T-helper 1 cell treated with Interleukin-12 subunit alpha and Interleukin-12 subunit beta and Interleukin-4 antibody, amounts not matched to agents 30 μg/mL and 1 μg/mL, for 36 hours (primary cell): ENCODE measurements around the gene STK24.
A peak's percentile ranks its signal among the peaks of the same experiment; 100 is the strongest.

ENCODE experiments used
- H3K27ac Mint-ChIP-seq: one replicate; pipeline ENCODE4 v1.8.0; 2021; ENCODE audit warnings: mild to moderate bottlenecking, mixed read lengths
- H3K27me3 Mint-ChIP-seq: one replicate; pipeline ENCODE4 v1.8.0; 2021; ENCODE audit warnings: low read depth, mixed read lengths
- H3K36me3 Mint-ChIP-seq: one replicate; pipeline ENCODE4 v1.8.0; 2021; ENCODE audit warnings: low read depth, mixed read lengths
- H3K4me1 Mint-ChIP-seq: one replicate; pipeline ENCODE4 v1.8.0; 2021; ENCODE audit warnings: low read depth, mixed read lengths
- H3K4me3 Mint-ChIP-seq: one replicate; pipeline ENCODE4 v1.8.0; 2021; ENCODE audit warnings: mild to moderate bottlenecking, moderate library complexity, mixed read lengths
- H3K9me3 Mint-ChIP-seq: one replicate; pipeline ENCODE4 v1.8.0; 2021; ENCODE audit warnings: mixed read lengths

Gene STK24

DNA sequence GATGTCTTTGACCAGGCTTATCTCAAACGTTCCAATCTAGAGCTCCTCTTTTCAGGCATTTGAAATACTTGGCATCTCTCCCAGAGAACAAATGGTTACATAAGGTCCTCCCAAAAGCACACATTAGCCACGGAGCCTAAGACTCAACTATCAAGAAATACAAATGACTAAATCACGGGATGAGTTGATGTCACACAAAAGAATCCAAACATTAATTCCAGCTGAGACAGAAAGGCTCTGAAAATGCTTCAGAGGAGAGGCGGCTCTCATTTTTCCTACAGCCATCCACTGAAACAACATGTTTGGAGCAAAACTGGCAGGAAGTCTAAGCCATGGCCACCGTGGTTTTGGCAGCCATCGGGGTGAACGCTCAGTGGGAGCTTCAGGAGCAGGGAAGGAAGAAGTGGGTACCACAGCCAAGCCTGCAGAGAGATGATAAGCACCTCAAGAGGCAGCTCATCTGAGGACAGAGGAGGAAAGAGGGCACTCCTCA is 122.5 kb downstream of the STK24 start:
- Mint-ChIP-seq H3K27me3 (no peaks in the 10 kb centered on the region), H3K4me1 (peaks cover 16% of the 10 kb centered on the region), H3K36me3 (peaks cover 23% of the 10 kb centered on the region), H3K27ac (no peak overlapping the region), H3K9me3 (no peaks in the 10 kb centered on the region), H3K4me3 (no peak overlapping the region)

DNA sequence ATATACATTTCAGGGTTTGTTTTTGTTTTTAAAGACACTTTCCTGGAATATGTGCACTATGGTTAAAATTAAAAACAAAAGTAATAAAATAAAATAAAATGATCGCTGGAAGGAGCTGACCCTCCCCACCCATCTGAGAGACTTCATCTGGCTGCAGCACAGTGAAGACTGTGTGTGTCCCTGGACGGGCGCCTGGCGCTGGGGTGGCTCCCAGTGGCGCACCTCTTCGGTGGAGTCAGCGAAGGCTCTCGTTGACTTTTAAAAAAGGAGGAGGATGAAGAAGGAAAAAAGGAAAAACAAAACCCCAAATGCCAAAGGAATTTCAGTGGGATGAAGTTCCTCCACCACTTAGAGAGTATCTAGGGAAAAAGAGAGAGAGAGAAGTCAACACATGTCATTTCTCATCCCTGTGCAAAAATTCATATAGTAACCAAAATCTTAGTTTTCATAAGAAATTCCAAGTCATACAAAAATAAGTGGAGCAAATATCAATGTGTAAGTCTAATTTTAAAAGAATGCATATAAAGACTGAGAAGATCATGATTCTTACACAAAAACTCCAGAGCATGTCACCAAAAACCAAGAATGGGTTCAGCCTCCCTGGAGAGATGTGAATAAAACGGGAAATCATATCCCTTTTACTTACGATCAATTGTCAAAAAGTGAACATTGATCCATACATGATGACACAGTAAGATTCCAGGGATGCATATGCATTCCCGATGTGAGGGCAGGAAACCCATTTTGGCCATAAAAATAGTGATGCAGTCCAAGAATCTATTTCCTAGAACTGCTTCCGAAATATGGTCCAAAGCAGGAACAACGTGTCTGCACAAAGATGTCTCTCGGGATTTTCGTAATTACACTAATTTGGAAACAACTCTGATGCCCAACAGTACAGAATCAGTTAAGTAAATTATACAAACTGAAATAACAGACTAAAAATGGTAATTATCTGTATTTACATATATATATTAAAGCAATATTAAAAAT is 123.8 kb downstream of the STK24 start:
- Mint-ChIP-seq H3K36me3 (peaks cover 27% of the 10 kb centered on the region), H3K4me3 (no peak overlapping the region), H3K9me3 (no peaks in the 10 kb centered on the region), H3K27me3 (no peaks in the 10 kb centered on the region), H3K27ac (no peak overlapping the region), H3K4me1 (peaks cover 16% of the 10 kb centered on the region)

DNA sequence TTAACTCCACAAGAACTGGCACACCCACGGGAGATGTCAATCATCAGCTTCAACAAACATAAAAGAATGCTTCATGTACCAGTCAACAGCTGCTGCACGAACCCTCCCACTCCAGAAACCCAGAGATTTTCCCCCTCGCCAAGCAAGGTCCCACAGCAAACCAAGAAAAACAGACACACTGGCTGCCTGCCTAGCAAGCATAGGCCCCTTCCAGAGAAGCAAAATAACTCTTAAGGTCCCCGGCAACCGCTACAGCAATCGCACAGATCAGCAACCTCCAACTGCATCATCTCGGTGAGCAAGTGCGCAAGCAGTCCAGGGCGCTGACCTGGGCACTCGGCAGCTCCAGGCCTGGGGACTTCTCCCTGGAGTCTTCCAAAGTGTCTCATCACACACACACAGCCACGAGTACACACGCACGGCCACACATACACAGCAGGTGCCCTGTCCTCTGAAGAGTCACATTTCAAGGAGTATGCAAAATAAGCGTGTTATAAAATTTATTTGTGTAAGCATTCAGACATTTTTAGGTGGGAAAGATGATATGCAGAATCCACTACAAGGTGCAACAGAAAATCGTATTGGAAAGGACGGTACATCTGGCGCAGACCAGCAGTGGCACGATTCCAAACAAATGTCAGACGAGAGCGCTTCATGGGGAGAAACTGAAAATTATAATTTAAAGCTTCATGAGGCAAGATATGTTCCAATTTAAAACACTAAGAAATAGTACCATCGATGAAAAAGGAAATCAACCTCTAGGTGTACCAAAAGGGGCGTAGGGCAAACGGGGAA is 125.0 kb downstream of the STK24 start:
- H3K4me3 Mint-ChIP-seq, result no peak overlapping the region
- peaks cover 16% of the 10 kb centered on the region for H3K4me1 Mint-ChIP-seq
- H3K36me3 Mint-ChIP-seq, result peaks cover 31% of the 10 kb centered on the region
- no peaks in the 10 kb centered on the region for H3K27me3 Mint-ChIP-seq
- H3K27ac Mint-ChIP-seq, result peak overlapping the region; percentile 3
- no peaks in the 10 kb centered on the region for H3K9me3 Mint-ChIP-seq

DNA sequence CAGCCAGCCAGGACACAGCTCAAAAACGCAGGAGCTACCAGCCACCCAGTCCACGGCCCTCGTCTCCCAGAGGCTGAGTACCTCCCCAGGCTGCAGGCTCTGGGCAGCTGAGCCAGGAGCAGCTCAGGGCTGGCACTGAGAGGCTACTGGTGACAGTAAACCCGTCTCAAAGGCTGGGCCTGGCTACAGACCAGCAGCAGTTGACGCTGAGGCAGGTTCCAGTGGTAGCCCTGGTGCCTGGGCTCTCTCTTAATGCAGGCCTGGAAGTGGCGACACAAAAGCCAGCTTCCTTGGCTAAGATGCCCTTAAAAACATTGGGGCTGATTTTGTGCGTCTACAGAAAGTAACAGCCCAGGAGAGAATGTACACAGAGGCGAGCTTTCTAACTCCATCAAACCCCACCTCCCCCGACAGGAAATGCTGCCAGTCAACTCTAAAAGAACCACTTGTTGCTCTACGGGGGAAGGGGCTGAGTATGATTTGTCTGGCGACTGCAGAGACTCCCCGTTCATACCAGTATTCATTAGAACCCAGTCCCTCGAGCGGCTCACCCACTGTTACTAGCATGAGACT is 126.3 kb downstream of the STK24 start:
- H3K9me3 Mint-ChIP-seq, result no peaks in the 10 kb centered on the region
- no peaks in the 10 kb centered on the region for H3K27me3 Mint-ChIP-seq
- H3K4me3 Mint-ChIP-seq, result no peak overlapping the region
- peaks cover 28% of the 10 kb centered on the region for H3K36me3 Mint-ChIP-seq
- H3K4me1 Mint-ChIP-seq, result peaks cover 14% of the 10 kb centered on the region
- H3K27ac Mint-ChIP-seq, result peak overlapping the region; percentile 27

DNA sequence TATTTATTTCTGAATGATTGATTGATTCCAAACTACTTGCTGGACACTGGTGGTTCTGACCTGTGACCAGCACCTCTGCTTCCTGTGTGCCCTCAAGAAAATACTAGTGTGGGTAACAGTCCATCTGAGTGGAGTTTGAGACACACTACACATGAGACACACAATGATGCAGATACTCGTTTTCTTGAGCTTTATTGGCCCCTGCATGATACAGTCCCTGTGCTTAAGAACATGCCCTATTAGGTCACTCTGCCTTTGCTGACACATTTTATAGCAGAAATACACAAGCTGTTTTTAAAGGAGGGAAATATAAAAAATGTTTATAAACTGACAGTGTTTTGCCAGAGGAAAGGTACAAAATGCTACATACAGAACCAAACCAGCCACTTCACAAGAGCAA is 126.9 kb downstream of the STK24 start:
- Mint-ChIP-seq H3K27ac (no peak overlapping the region), H3K4me1 (peaks cover 18% of the 10 kb centered on the region), H3K9me3 (no peaks in the 10 kb centered on the region), H3K36me3 (peaks cover 27% of the 10 kb centered on the region), H3K4me3 (no peak overlapping the region), H3K27me3 (no peaks in the 10 kb centered on the region)

DNA sequence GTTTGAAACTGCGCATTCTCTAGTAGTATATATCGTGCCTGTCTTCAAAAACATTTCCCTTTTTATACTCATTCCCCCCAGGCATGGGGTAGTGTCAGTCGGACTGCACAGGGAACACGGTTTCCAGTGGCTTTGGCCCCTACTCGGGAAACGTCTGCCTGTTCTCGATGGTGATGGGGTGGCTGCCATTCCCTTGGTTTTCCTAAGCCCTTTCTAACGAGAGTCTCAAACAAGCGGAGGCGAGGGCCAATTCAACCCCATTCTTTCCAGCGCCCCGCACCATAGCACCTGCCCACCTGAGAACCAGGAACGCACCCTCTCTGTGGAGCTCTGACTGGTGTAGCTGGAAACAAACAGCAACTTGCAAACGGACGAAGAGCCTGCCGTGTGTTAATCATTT is 127.6 kb downstream of the STK24 start:
- no peak overlapping the region for H3K4me3 Mint-ChIP-seq
- peak overlapping the region; percentile 9 for H3K27ac Mint-ChIP-seq
- peaks cover 18% of the 10 kb centered on the region for H3K4me1 Mint-ChIP-seq
- no peaks in the 10 kb centered on the region for H3K27me3 Mint-ChIP-seq
- H3K9me3 Mint-ChIP-seq, result no peaks in the 10 kb centered on the region
- H3K36me3 Mint-ChIP-seq, result peaks cover 27% of the 10 kb centered on the region

DNA sequence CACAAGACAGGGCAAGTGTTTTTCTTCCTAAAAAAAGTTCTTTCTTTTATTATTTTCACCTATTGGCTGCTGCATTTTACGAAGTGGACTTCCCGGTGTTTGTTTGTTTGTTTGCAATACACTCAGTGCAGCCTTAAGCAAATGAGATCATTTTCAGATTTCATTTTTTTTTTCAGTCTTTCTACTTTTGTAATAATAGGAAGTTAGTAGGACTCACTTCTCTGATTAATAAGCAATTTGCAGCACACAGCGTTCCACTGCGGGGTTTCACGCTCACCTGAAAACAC is 128.3 kb downstream of the STK24 start:
- Mint-ChIP-seq H3K36me3 (peaks cover 27% of the 10 kb centered on the region), H3K4me3 (no peak overlapping the region), H3K9me3 (no peaks in the 10 kb centered on the region), H3K27me3 (no peaks in the 10 kb centered on the region), H3K4me1 (peaks cover 18% of the 10 kb centered on the region), H3K27ac (no peak overlapping the region)

DNA sequence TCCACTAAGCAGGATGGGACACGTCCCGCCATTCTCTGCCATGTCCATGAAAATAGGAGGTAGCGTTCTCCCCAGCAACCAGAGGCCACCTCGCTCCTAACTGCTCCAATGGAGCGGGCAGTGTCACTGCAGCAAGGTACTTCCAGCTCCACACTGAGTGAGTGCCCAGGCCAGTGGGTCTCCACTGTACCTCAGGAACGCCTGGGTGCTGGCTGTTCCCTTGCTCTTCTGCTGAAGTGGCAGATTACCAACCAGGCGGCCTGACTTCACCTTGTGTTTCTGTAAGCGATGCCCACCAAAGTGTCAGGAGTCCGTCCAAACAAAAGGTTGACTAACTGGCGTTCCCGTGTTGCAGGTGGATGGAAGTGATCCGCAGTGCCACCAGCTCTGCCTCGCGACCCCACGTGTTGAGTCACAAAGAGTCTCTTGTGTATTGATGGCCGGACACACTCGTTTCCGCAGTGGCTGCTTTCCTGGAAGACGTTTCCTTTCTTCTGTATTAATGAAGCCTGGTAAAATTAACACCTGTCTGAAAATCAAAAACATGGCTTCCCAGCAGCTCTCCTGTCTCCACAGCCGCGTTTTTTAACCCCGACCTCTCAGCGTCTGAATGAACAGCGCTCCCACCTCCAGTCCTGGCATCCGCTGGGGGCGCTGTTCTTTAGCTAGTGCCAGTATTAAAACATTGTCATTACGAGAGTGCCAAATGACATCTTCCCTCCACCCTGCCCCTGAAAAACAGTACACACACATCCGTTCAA is 128.8 kb downstream of the STK24 start:
- H3K4me3 Mint-ChIP-seq, result no peak overlapping the region
- no peaks in the 10 kb centered on the region for H3K9me3 Mint-ChIP-seq
- H3K36me3 Mint-ChIP-seq, result peaks cover 25% of the 10 kb centered on the region
- H3K27me3 Mint-ChIP-seq, result no peaks in the 10 kb centered on the region
- H3K4me1 Mint-ChIP-seq, result peaks cover 18% of the 10 kb centered on the region
- no peak overlapping the region for H3K27ac Mint-ChIP-seq

DNA sequence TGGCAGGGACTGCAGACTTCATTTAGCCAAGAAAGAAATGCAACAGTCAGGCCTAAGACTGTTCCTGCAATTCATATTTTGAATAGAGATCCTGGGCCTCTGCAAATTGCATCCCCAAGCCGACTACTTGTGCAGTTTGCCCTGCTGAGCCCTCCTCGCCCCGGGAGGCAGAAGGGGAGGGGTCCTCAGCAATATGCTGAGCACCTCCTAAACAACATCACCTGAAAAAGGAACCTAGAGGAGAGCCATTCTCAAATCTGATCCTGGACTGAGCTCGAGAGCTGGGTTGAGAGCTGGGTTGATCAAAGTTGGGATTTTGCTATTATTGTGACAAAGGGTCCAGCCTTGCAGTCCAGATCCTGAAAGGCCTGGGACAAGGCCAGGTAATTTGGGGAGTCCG is 129.8 kb downstream of the STK24 start:
- Mint-ChIP-seq H3K36me3 (peaks cover 18% of the 10 kb centered on the region), H3K4me3 (no peak overlapping the region), H3K27ac (no peak overlapping the region), H3K4me1 (peaks cover 18% of the 10 kb centered on the region), H3K9me3 (no peaks in the 10 kb centered on the region), H3K27me3 (no peaks in the 10 kb centered on the region)

DNA sequence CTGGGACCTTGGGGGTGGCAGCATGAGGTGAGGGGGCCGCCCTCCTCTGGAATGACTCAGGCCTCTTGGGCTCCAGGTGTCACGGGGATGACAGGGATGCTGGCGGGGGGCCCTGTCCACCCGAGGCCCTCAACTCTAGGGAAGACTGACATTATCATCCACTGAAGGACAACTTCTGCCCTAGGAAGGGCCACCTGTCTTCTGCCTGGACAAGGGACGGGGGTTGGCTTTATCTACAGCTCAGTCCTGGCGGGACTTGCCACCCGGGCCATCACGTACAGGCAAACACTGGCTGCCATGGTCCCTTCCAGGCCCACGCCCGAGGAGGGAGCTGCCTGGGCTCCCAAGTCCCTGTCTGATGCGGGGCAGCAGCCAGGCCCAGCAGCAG is 130.7 kb downstream of the STK24 start:
- H3K27ac Mint-ChIP-seq, result peak overlapping the region; percentile 45
- H3K36me3 Mint-ChIP-seq, result peaks cover 12% of the 10 kb centered on the region
- no peaks in the 10 kb centered on the region for H3K9me3 Mint-ChIP-seq
- no peak overlapping the region for H3K4me3 Mint-ChIP-seq
- H3K27me3 Mint-ChIP-seq, result no peaks in the 10 kb centered on the region
- peaks cover 11% of the 10 kb centered on the region for H3K4me1 Mint-ChIP-seq

DNA sequence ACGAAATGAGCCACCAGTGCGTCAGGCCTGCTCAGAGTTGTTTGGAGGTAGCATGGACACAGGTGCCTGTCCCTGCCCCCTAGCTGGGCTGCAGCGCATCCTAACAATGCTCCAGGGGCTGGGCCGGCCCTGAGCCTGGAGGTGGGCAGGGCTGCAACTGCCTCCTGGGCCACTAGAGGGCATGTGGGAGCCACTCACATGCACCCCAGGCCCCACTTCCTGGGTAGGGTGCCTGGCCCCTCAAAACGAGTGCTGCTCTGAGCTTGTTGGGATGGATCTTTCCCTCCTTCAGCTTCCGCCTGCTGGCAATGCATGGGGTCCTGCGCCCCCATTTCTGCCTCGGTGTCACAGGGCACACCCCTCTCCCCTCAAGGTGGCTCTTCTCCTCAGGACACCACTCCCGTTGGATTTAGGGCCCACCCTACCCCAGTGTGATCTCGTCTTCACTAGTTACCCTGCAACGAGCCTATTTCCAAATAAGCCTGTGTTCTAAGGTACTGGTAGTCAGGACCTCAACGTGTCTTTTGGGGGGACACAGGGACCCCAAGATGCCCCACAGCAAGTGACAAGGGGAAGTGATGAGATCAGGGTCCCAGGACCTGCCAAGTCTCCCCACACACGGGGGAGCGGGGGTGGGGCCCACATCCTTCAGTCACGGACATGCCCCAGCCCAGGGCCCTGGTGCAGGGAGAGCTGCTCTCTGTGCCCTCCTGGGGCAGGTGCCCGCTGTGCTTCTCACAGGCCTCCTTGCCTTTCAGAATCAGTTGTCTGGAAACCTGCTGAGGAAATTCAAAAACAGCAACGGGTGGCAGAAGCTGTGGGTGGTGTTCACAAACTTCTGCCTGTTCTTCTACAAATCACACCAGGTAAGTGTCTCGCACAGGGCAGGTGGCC is 131.3 kb downstream of the STK24 start:
- H3K27ac Mint-ChIP-seq, result peak overlapping the region; percentile 46
- H3K4me1 Mint-ChIP-seq, result peaks cover 6% of the 10 kb centered on the region
- no peaks in the 10 kb centered on the region for H3K27me3 Mint-ChIP-seq
- no peaks in the 10 kb centered on the region for H3K9me3 Mint-ChIP-seq
- H3K36me3 Mint-ChIP-seq, result peaks cover 12% of the 10 kb centered on the region
- no peak overlapping the region for H3K4me3 Mint-ChIP-seq

DNA sequence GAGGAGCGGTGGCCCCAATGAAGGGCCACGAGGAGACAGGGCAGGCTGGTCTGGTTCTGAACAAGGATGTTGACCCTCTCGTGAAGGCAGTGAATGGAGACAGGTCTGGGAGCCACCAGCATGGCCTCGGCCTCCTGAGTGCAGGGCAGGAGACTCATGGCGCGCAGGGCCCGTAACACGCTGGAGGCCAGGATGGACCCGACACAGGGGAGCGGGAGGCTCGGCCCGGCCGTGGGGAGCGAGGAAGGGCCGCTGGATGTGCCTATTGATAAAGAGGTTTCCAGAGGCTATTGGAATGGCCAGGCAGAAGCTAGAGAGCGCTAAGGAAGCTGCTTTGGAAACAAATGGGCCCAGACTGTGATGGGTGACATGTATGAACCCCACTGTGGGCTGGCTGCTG is 132.5 kb downstream of the STK24 start:
- no peak overlapping the region for H3K4me3 Mint-ChIP-seq
- H3K27ac Mint-ChIP-seq, result no peak overlapping the region
- H3K9me3 Mint-ChIP-seq, result no peaks in the 10 kb centered on the region
- H3K4me1 Mint-ChIP-seq, result peaks cover 6% of the 10 kb centered on the region
- H3K36me3 Mint-ChIP-seq, result peaks cover 11% of the 10 kb centered on the region
- no peaks in the 10 kb centered on the region for H3K27me3 Mint-ChIP-seq

DNA sequence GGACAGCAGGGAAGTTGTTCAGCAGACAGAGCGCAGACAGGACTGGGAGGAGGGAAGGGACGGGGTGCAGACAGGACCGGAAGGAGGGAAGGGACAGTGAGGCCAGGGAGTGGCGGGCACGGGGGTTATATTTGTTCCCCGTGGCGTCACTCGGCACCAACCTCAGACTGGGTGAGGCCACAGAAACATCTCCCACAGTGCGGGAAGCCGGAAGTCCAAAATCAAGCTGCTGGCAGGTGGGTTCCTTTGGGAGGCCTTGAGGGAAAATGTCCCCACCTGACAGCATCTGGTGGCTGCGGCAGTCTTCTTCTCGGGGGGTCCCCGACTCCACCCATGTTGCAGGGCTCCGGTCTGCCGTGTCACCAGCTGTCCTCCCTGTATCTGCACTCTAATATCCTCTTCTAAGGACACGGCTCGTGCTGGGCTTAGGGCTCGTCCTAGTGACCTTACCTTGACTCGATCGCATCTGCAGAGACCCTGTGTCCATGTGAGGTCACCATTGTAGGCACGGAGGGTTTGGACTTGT is 133.0 kb downstream of the STK24 start:
- peak overlapping the region; percentile 15 for H3K27ac Mint-ChIP-seq

More for the DNA sequence above, 133.0 kb downstream of the STK24 start:
- Mint-ChIP-seq H3K4me3 (no peak overlapping the region), H3K4me1 (peaks cover 6% of the 10 kb centered on the region), H3K36me3 (peaks cover 8% of the 10 kb centered on the region), H3K9me3 (no peaks in the 10 kb centered on the region), H3K27me3 (no peaks in the 10 kb centered on the region)
